Activated naive CD4-positive, alpha-beta T cell treated with anti-CD3 and anti-CD28 coated beads, Interleukin-2, amount 10 ng/mL, durations not matched to agents 7 days and 5 days (primary cell): ENCODE results near the gene UQCR10.

Experiments used
- CTCF ChIA-PET: fragments of 350-600 bp; sonication (Branson Sonifier 250); formaldehyde crosslinking; loops from one replicate; lab custom pipeline; 2021; ENCODE audit warnings: antibody characterized with exemption; lab: Charles Lee
- DNase-seq: peaks from one replicate; pipeline ENCODE4 v3.0.0-alpha.2; 2020
- H3K27ac Mint-ChIP-seq: one replicate; pipeline ENCODE4 v1.8.0; 2021; ENCODE audit warnings: mild to moderate bottlenecking, moderate library complexity, mixed read lengths
- H3K27me3 Mint-ChIP-seq: one replicate; pipeline ENCODE4 v1.8.0; 2021; ENCODE audit warnings: mild to moderate bottlenecking, mixed read lengths
- H3K36me3 Mint-ChIP-seq: one replicate; pipeline ENCODE4 v1.8.0; 2021; ENCODE audit warnings: mixed read lengths
- H3K4me1 Mint-ChIP-seq: one replicate; pipeline ENCODE4 v1.8.0; 2021; ENCODE audit warnings: mixed read lengths
- H3K4me3 Mint-ChIP-seq: one replicate; pipeline ENCODE4 v1.8.0; 2021; ENCODE audit warnings: mild to moderate bottlenecking, moderate library complexity, mixed read lengths
- H3K9me3 Mint-ChIP-seq: one replicate; pipeline ENCODE4 v1.8.0; 2021; ENCODE audit warnings: mixed read lengths

UQCR10 gene

GRCh38 chr22:29787371-29787980, 20.3 kb downstream of the UQCR10 start:
- Mint-ChIP-seq H3K27me3 (no peaks in the 10 kb centered on the region), H3K4me1 (no peaks in the 10 kb centered on the region), H3K9me3 (no peaks in the 10 kb centered on the region), H3K4me3 (no peak overlapping the region), H3K27ac (no peak overlapping the region), H3K36me3 (peaks cover 22% of the 10 kb centered on the region)
- CTCF ChIA-PET: no interaction called here
- no peak for DNase-seq

- H3K27ac Mint-ChIP-seq: no peak overlapping the region
- no peaks in the 10 kb centered on the region for H3K4me1 Mint-ChIP-seq
- H3K4me3 Mint-ChIP-seq: no peak overlapping the region
- H3K27me3 Mint-ChIP-seq: no peaks in the 10 kb centered on the region
- DNase-seq: no peak
- peaks cover 28% of the 10 kb centered on the region for H3K36me3 Mint-ChIP-seq
- CTCF ChIA-PET: no interaction called here
- no peaks in the 10 kb centered on the region for H3K9me3 Mint-ChIP-seq
Measured at GRCh38 chr22:29788339-29789279, 21.4 kb downstream of the UQCR10 start.

GRCh38 chr22:29790061-29790460, 22.9 kb downstream of the UQCR10 start:
- CTCF ChIA-PET: no interaction called here
- Mint-ChIP-seq H3K4me3 (no peak overlapping the region), H3K27ac (no peak overlapping the region), H3K36me3 (peaks cover 31% of the 10 kb centered on the region), H3K27me3 (no peaks in the 10 kb centered on the region), H3K4me1 (no peaks in the 10 kb centered on the region), H3K9me3 (no peaks in the 10 kb centered on the region)
- DNase-seq: no peak

GRCh38 chr22:29793396-29793795, 26.2 kb downstream of the UQCR10 start:
- Mint-ChIP-seq H3K4me3 (no peak overlapping the region), H3K27ac (no peak overlapping the region), H3K36me3 (peaks cover 42% of the 10 kb centered on the region), H3K27me3 (no peaks in the 10 kb centered on the region), H3K9me3 (no peaks in the 10 kb centered on the region), H3K4me1 (peaks cover 12% of the 10 kb centered on the region)
- DNase-seq: no peak
- CTCF ChIA-PET: no interaction called here

DNA sequence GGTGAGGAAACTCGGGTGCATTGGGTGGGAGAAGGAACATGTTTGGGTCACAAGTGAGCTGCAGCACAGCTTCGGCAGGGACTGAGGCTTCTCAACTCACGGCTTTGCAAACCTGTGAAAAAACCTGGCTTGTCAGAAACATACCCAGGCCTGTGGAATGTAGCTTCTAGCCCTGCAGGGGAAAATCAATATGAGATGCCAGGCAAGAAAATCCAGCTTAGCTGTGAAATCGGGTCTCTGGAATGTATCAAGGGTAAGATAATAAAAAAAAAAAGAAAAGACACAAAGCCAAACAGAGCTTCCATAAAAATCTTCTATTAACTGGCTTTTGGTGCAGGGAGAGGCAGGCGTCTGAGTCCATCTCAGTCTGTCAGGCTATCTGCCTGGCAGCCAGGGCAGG, 28.5 kb downstream of the UQCR10 start:
- peaks cover 44% of the 10 kb centered on the region for H3K36me3 Mint-ChIP-seq
- CTCF ChIA-PET: no interaction called here
- no peaks in the 10 kb centered on the region for H3K9me3 Mint-ChIP-seq
- H3K4me1 Mint-ChIP-seq: peaks cover 20% of the 10 kb centered on the region
- H3K27me3 Mint-ChIP-seq: no peaks in the 10 kb centered on the region
- no peak overlapping the region for H3K27ac Mint-ChIP-seq
- H3K4me3 Mint-ChIP-seq: no peak overlapping the region
- no peak for DNase-seq

DNA sequence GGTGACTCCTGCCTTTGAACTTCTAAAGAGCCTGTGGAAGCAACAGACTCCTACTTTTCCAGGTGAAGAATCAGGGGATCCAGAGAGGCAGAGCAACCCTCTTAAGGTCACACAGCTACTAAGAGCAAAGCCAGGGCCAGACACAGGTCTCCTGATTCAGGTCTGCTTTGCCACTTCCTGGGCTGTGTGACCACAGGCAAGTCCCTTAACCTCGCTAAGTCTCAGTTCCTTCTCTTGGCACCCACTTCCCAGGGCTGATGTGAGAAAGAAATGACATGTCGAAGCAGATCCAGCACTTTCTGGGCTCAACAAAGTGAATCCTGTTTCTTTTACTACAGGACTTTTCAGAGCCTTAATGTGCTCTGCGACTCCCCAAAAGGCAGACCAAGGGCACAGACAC, 30.2 kb downstream of the UQCR10 start:
- DNase-seq: peak; percentile 27
- no peaks in the 10 kb centered on the region for H3K9me3 Mint-ChIP-seq
- CTCF ChIA-PET: no interaction called here
- peaks cover 20% of the 10 kb centered on the region for H3K4me1 Mint-ChIP-seq
- no peak overlapping the region for H3K4me3 Mint-ChIP-seq
- H3K27ac Mint-ChIP-seq: no peak overlapping the region
- no peaks in the 10 kb centered on the region for H3K27me3 Mint-ChIP-seq
- H3K36me3 Mint-ChIP-seq: peaks cover 49% of the 10 kb centered on the region

- peaks cover 44% of the 10 kb centered on the region for H3K36me3 Mint-ChIP-seq
- H3K27ac Mint-ChIP-seq: peak overlapping the region; percentile 9
- CTCF ChIA-PET: no interaction called here
Measured at GRCh38 chr22:29798318-29798717, 31.1 kb downstream of the UQCR10 start.

DNA sequence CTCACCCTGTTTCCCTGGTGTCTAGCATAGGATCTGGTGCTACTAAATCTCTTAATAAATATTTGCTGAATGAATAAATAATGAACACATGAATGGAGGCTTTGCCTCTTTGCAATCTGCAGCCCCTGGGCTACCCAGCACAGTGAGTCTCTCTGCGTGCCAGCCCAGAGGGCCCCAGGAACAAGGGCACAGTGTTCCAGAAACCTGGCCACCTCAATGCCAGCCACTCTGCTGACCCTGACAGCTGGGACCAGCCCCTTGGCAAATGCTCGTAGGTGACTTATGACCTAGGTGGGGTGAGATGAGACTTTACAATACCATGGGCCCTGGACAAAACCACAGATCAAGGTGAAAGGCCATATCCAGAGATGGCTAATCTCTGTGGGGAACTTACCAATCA, 31.6 kb downstream of the UQCR10 start:
- H3K27me3 Mint-ChIP-seq: no peaks in the 10 kb centered on the region
- CTCF ChIA-PET: no interaction called here
- H3K27ac Mint-ChIP-seq: peak overlapping the region; percentile 9
- H3K4me3 Mint-ChIP-seq: no peak overlapping the region
- H3K4me1 Mint-ChIP-seq: peaks cover 20% of the 10 kb centered on the region
- no peak for DNase-seq
- no peaks in the 10 kb centered on the region for H3K9me3 Mint-ChIP-seq
- peaks cover 49% of the 10 kb centered on the region for H3K36me3 Mint-ChIP-seq

More at GRCh38 chr22:29798318-29798717, 31.1 kb downstream of the UQCR10 start:
- Mint-ChIP-seq H3K9me3 (no peaks in the 10 kb centered on the region), H3K27me3 (no peaks in the 10 kb centered on the region), H3K4me1 (peaks cover 20% of the 10 kb centered on the region), H3K4me3 (no peak overlapping the region)
- no peak for DNase-seq

- no peaks in the 10 kb centered on the region for H3K9me3 Mint-ChIP-seq
- CTCF ChIA-PET: no interaction called here
- H3K36me3 Mint-ChIP-seq: peaks cover 50% of the 10 kb centered on the region
Measured at GRCh38 chr22:29799217-29799680, 32.1 kb downstream of the UQCR10 start.

GRCh38 chr22:29801153-29801552, 34.0 kb downstream of the UQCR10 start:
- Mint-ChIP-seq H3K27me3 (no peaks in the 10 kb centered on the region), H3K36me3 (peaks cover 55% of the 10 kb centered on the region), H3K9me3 (no peaks in the 10 kb centered on the region), H3K27ac (no peak overlapping the region), H3K4me3 (no peak overlapping the region), H3K4me1 (peaks cover 20% of the 10 kb centered on the region)
- DNase-seq: no peak
- CTCF ChIA-PET: no interaction called here

More at GRCh38 chr22:29799217-29799680, 32.1 kb downstream of the UQCR10 start:
- Mint-ChIP-seq H3K27me3 (no peaks in the 10 kb centered on the region), H3K27ac (no peak overlapping the region), H3K4me1 (peaks cover 20% of the 10 kb centered on the region), H3K4me3 (no peak overlapping the region)
- DNase-seq: no peak

GRCh38 chr22:29801796-29802195, 34.6 kb downstream of the UQCR10 start:
- Mint-ChIP-seq H3K27ac (no peak overlapping the region), H3K4me1 (peaks cover 20% of the 10 kb centered on the region), H3K27me3 (no peaks in the 10 kb centered on the region), H3K4me3 (no peak overlapping the region), H3K9me3 (no peaks in the 10 kb centered on the region), H3K36me3 (peaks cover 57% of the 10 kb centered on the region)
- DNase-seq: no peak
- CTCF ChIA-PET: no interaction called here

DNA sequence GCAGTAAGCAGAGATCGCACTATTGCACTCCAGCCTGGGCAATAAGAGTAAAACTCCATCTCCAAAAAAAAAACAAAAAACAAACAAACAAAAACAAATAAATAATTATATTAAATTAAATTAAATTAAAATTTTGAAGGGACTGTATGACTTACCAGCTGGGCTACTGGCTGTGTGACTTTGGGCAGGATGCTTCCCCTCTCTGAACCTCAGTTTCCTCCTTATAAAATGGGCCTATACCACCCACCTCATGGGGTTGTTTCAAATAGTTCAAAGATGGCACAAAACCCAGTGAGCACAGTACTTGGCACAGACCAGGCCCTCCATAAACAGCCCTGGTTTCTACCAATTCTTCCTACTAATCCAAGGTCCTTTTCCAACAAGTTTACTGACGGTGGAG, 36.0 kb downstream of the UQCR10 start:
- no peak overlapping the region for H3K4me3 Mint-ChIP-seq
- CTCF ChIA-PET: interaction anchor here (0.6 kb wide), 1 partner anchor 287 kb away, joined by 4 read pairs; no protein-coding TSS in a partner anchor
- H3K27me3 Mint-ChIP-seq: no peaks in the 10 kb centered on the region
- peaks cover 10% of the 10 kb centered on the region for H3K4me1 Mint-ChIP-seq
- no peak overlapping the region for H3K27ac Mint-ChIP-seq
- H3K9me3 Mint-ChIP-seq: no peaks in the 10 kb centered on the region
- no peak for DNase-seq
- H3K36me3 Mint-ChIP-seq: peaks cover 60% of the 10 kb centered on the region

- no peaks in the 10 kb centered on the region for H3K4me1 Mint-ChIP-seq
- H3K36me3 Mint-ChIP-seq: peaks cover 52% of the 10 kb centered on the region
- H3K27me3 Mint-ChIP-seq: no peaks in the 10 kb centered on the region
- no peaks in the 10 kb centered on the region for H3K9me3 Mint-ChIP-seq
- H3K4me3 Mint-ChIP-seq: no peak overlapping the region
- CTCF ChIA-PET: interaction anchor here (0.6 kb wide), 1 partner anchor 8 kb away, joined by 3 read pairs; no protein-coding TSS in a partner anchor
- no peak for DNase-seq
- H3K27ac Mint-ChIP-seq: no peak overlapping the region
Measured at GRCh38 chr22:29804985-29805384, 37.8 kb downstream of the UQCR10 start.

- Mint-ChIP-seq H3K9me3 (no peaks in the 10 kb centered on the region), H3K4me1 (no peaks in the 10 kb centered on the region), H3K27me3 (no peaks in the 10 kb centered on the region), H3K27ac (no peak overlapping the region), H3K36me3 (peaks cover 50% of the 10 kb centered on the region), H3K4me3 (no peak overlapping the region)
- DNase-seq: no peak
- CTCF ChIA-PET: interaction anchor here (0.9 kb wide), 1 partner anchor 79 kb away, joined by 3 read pairs; no protein-coding TSS in a partner anchor
Measured at GRCh38 chr22:29806196-29806595, 39.0 kb downstream of the UQCR10 start.
